T-helper 2 cell treated with Interferon-gamma antibody and Interleukin-4, amounts not matched to agents 5 μg/mL and 100 μg/mL, for 36 hours (primary cell): ENCODE measurements around the gene TTLL6.

Source experiments
- DNase-seq: peaks from one replicate; pipeline ENCODE4 v3.0.0; 2021; ENCODE audit warnings: low spot score
- H3K27ac Mint-ChIP-seq: one replicate; pipeline ENCODE4 v1.8.0; 2021; ENCODE audit warnings: mild to moderate bottlenecking, mixed read lengths
- H3K27me3 Mint-ChIP-seq: one replicate; pipeline ENCODE4 v1.8.0; 2021; ENCODE audit warnings: low read depth, mixed read lengths
- H3K36me3 Mint-ChIP-seq: one replicate; pipeline ENCODE4 v1.8.0; 2021; ENCODE audit warnings: low read depth, mixed read lengths
- H3K4me1 Mint-ChIP-seq: one replicate; pipeline ENCODE4 v1.8.0; 2021; ENCODE audit warnings: low read depth, mixed read lengths
- H3K4me3 Mint-ChIP-seq: one replicate; pipeline ENCODE4 v1.8.0; 2022; ENCODE audit warnings: mild to moderate bottlenecking, moderate library complexity, mixed read lengths
- H3K9me3 Mint-ChIP-seq: one replicate; pipeline ENCODE4 v1.8.0; 2021; ENCODE audit warnings: mixed read lengths

TTLL6 gene

GRCh38 chr17:48732688-48733629 lies 84.1 kb downstream of the TTLL6 start:
- Mint-ChIP-seq H3K36me3 (no peaks in the 10 kb centered on the region), H3K4me1 (peaks cover 8% of the 10 kb centered on the region), H3K27ac (no peak overlapping the region), H3K27me3 (peaks cover 92% of the 10 kb centered on the region), H3K4me3 (no peak overlapping the region), H3K9me3 (no peaks in the 10 kb centered on the region)
- DNase-seq: no peak

- peaks cover 93% of the 10 kb centered on the region for H3K27me3 Mint-ChIP-seq
- H3K9me3 Mint-ChIP-seq: no peaks in the 10 kb centered on the region
- H3K27ac Mint-ChIP-seq: no peak overlapping the region
- no peaks in the 10 kb centered on the region for H3K36me3 Mint-ChIP-seq
- H3K4me3 Mint-ChIP-seq: no peak overlapping the region
- H3K4me1 Mint-ChIP-seq: peaks cover 8% of the 10 kb centered on the region
- DNase-seq: no peak
Measured at GRCh38 chr17:48731355-48731754, 85.7 kb downstream of the TTLL6 start.

- H3K27me3 Mint-ChIP-seq: peaks cover 93% of the 10 kb centered on the region
- no peak overlapping the region for H3K27ac Mint-ChIP-seq
- no peak overlapping the region for H3K4me3 Mint-ChIP-seq
- H3K4me1 Mint-ChIP-seq: peaks cover 8% of the 10 kb centered on the region
- DNase-seq: no peak
- no peaks in the 10 kb centered on the region for H3K36me3 Mint-ChIP-seq
- no peaks in the 10 kb centered on the region for H3K9me3 Mint-ChIP-seq
Measured at GRCh38 chr17:48730240-48730550, 86.8 kb downstream of the TTLL6 start.

GRCh38 chr17:48729335-48730239 lies 87.4 kb downstream of the TTLL6 start:
- Mint-ChIP-seq H3K27ac (no peak overlapping the region), H3K27me3 (peaks cover 92% of the 10 kb centered on the region), H3K36me3 (no peaks in the 10 kb centered on the region), H3K9me3 (no peaks in the 10 kb centered on the region), H3K4me1 (peaks cover 10% of the 10 kb centered on the region), H3K4me3 (no peak overlapping the region)
- DNase-seq: no peak

- Mint-ChIP-seq H3K27ac (peak within 1 kb of the TSS; percentile 28), H3K4me3 (peak within 1 kb of the TSS; percentile 15), H3K36me3 (no peaks in the 10 kb centered on the region), H3K4me1 (peaks cover 17% of the 10 kb centered on the region), H3K9me3 (no peaks in the 10 kb centered on the region), H3K27me3 (peaks cover 93% of the 10 kb centered on the region)
- DNase-seq: peak; percentile 21
Measured at GRCh38 chr17:48728232-48729231, 88.5 kb downstream of the TTLL6 start, which contains the start of gene HOXB13. TSS of gene HOXB13 (minus strand) at chr17:48728750. CDS start at chr17:48728593, 157 bp downstream.

- H3K36me3 Mint-ChIP-seq: no peaks in the 10 kb centered on the region
- no peak overlapping the region for H3K27ac Mint-ChIP-seq
- H3K27me3 Mint-ChIP-seq: peaks cover 95% of the 10 kb centered on the region
- peaks cover 17% of the 10 kb centered on the region for H3K4me1 Mint-ChIP-seq
- DNase-seq: no peak
- H3K9me3 Mint-ChIP-seq: no peaks in the 10 kb centered on the region
- H3K4me3 Mint-ChIP-seq: no peak overlapping the region
Measured at GRCh38 chr17:48727415-48728175, 89.4 kb downstream of the TTLL6 start.

- Mint-ChIP-seq H3K9me3 (no peaks in the 10 kb centered on the region), H3K27ac (no peak overlapping the region), H3K4me1 (peaks cover 17% of the 10 kb centered on the region), H3K27me3 (peaks cover 95% of the 10 kb centered on the region), H3K36me3 (no peaks in the 10 kb centered on the region), H3K4me3 (no peak overlapping the region)
- no peak for DNase-seq
Measured at GRCh38 chr17:48726916-48727286, 90.1 kb downstream of the TTLL6 start.

- DNase-seq: no peak
- Mint-ChIP-seq H3K36me3 (no peaks in the 10 kb centered on the region), H3K4me3 (no peak overlapping the region), H3K27me3 (peaks cover 94% of the 10 kb centered on the region), H3K4me1 (peaks cover 17% of the 10 kb centered on the region), H3K27ac (no peak overlapping the region), H3K9me3 (no peaks in the 10 kb centered on the region)
Measured at GRCh38 chr17:48726114-48726915, 90.7 kb downstream of the TTLL6 start.

GRCh38 chr17:48725288-48726064 lies 91.6 kb downstream of the TTLL6 start:
- no peaks in the 10 kb centered on the region for H3K36me3 Mint-ChIP-seq
- DNase-seq: no peak
- H3K4me1 Mint-ChIP-seq: peaks cover 17% of the 10 kb centered on the region
- peak overlapping the region; percentile 26 for H3K4me3 Mint-ChIP-seq
- H3K27ac Mint-ChIP-seq: peak overlapping the region; percentile 72
- H3K27me3 Mint-ChIP-seq: peaks cover 96% of the 10 kb centered on the region
- no peaks in the 10 kb centered on the region for H3K9me3 Mint-ChIP-seq

GRCh38 chr17:48725004-48725287 lies 92.1 kb downstream of the TTLL6 start:
- Mint-ChIP-seq H3K4me1 (peaks cover 16% of the 10 kb centered on the region), H3K27me3 (peaks cover 96% of the 10 kb centered on the region), H3K4me3 (peak overlapping the region; percentile 26), H3K36me3 (no peaks in the 10 kb centered on the region), H3K27ac (peak overlapping the region; percentile 72), H3K9me3 (no peaks in the 10 kb centered on the region)
- DNase-seq: no peak

- Mint-ChIP-seq H3K4me3 (peak overlapping the region; percentile 64), H3K9me3 (no peaks in the 10 kb centered on the region), H3K27me3 (peaks cover 96% of the 10 kb centered on the region), H3K36me3 (no peaks in the 10 kb centered on the region), H3K27ac (peak overlapping the region; percentile 79), H3K4me1 (peaks cover 14% of the 10 kb centered on the region)
- peak; percentile 59 for DNase-seq
Measured at GRCh38 chr17:48724251-48725003, 92.6 kb downstream of the TTLL6 start.
